Measurements from ENCODE around the gene ARL15. TPM values are rescaled to one million over a fixed set of nuclear protein-coding genes. Genes with fewer than 3 reads are reported as not detected.

Gene ARL15
- total RNA-seq, 1 experiment from 2014 or later: 13.0 TPM

DNA sequence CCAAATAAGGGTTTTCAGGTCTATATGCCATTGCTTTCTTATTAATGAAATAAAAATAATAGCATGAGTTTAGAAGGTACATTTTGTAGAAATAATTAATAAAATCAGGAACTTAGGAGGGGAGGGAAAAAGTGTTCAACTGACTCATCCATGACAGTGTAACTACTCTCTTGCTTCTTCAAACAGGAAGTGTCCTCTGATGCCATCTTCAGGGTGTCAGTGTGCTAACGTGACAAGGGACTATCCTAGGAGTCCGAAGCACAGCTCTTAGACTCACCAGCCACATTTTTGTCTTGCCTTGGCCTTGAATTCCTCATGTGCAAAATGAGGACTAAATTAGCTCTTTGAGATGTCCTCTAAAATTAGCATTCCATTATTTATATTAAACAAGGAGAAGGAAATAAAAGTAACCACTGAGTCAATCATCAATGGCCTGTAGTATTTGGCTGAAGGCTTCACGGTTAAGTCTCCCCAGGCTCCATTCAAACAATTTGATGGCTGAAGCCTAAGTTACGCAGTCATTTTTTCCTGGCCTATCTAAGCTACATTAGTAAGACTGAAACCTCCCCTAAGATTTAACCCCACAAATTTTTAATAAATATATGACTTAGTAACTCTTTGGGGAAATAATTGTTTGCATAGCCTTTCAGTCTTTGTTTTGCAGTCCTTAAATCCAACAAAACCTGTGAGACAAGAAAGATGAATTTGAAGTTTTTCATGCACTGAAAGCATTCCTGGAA is 151.1 kb downstream of the ARL15 start:
- H3K27ac ChIP-seq (ENCODE audit: insufficient read length, low read depth, low read length): no peak overlapping the region
- no peaks in the 10 kb centered on the region for H3K9me3 ChIP-seq (ENCODE audit: control insufficient read depth, low read depth, low read length)
- WGBS (ENCODE audit: extremely low coverage, insufficient read length, low lambda C conversion rate): no CpG with 5 or more reads among the region's 4 CpGs
- H3K14ac ChIP-seq (ENCODE audit: insufficient read depth, low read length): no peak overlapping the region
- H3K4me1 Mint-ChIP-seq: peaks cover 2% of the 10 kb centered on the region in 2 experiments; a peak in 2 of 4 replicates
- H3K4me2 ChIP-seq (ENCODE audit: insufficient read depth, insufficient read length, low read length): no peak overlapping the region
- no peak overlapping the region for H2BK120ac ChIP-seq (ENCODE audit: low read depth, low read length, poor library complexity, severe bottlenecking)
- no peak overlapping the region for H2BK5ac ChIP-seq (ENCODE audit: insufficient read length, low read length)
- no peak overlapping the region for H3K23ac ChIP-seq (ENCODE audit: insufficient read length, low read depth, low read length)
- H4K5ac ChIP-seq (ENCODE audit: insufficient read length, low read depth, low read length): no peak overlapping the region
- no peak overlapping the region for H3K18ac ChIP-seq (ENCODE audit: insufficient read length, low read depth, low read length)
- H3K56ac ChIP-seq (ENCODE audit: insufficient read length, low read depth, low read length): no peak overlapping the region
- H3K27me3 ChIP-seq (ENCODE audit: insufficient read depth, low read length): no peaks in the 10 kb centered on the region
- no peak for DNase-seq
- TF ChIP-seq, protein P1, sequence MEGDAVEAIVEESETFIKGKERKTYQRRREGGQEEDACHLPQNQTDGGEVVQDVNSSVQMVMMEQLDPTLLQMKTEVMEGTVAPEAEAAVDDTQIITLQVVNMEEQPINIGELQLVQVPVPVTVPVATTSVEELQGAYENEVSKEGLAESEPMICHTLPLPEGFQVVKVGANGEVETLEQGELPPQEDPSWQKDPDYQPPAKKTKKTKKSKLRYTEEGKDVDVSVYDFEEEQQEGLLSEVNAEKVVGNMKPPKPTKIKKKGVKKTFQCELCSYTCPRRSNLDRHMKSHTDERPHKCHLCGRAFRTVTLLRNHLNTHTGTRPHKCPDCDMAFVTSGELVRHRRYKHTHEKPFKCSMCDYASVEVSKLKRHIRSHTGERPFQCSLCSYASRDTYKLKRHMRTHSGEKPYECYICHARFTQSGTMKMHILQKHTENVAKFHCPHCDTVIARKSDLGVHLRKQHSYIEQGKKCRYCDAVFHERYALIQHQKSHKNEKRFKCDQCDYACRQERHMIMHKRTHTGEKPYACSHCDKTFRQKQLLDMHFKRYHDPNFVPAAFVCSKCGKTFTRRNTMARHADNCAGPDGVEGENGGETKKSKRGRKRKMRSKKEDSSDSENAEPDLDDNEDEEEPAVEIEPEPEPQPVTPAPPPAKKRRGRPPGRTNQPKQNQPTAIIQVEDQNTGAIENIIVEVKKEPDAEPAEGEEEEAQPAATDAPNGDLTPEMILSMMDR (conservative IDR thresholded peaks at IDR 0.05): peak; percentile 37; the same call in 2 of the 3 replicates
- H3K36me3 Mint-ChIP-seq (ENCODE audit: insufficient read depth in 1 of 3, low read depth in 3 of 3): no peaks in the 10 kb centered on the region
- no peaks in the 10 kb centered on the region for H3K27me3 Mint-ChIP-seq (ENCODE audit: low read depth)
- H2BK12ac ChIP-seq (ENCODE audit: insufficient read length, low read depth, low read length): no peak overlapping the region
- no peaks in the 10 kb centered on the region for H4K20me1 ChIP-seq (ENCODE audit: control insufficient read depth, insufficient read depth, insufficient read length)
- H2AK5ac ChIP-seq (ENCODE audit: insufficient read length, low read length): no peak overlapping the region
- no peak overlapping the region for H3K9ac ChIP-seq (ENCODE audit: extremely low read depth, insufficient read length, low read length)
- H2BK15ac ChIP-seq (ENCODE audit: low read depth, low read length): no peak overlapping the region
- no peak overlapping the region for H3K4ac ChIP-seq (ENCODE audit: low read depth, low read length)
- H3K9me3 Mint-ChIP-seq: no peaks in the 10 kb centered on the region
- no peak overlapping the region for H4K91ac ChIP-seq (ENCODE audit: insufficient read length, low read depth, low read length)
- H2AFZ ChIP-seq (ENCODE audit: low read length): no peak overlapping the region
- H3K27ac Mint-ChIP-seq: 0 out of 7 replicates have a peak overlapping the region, but pooled peaks of 1 of the 3 experiments have one; percentile 27
- H3T11ph ChIP-seq (ENCODE audit: low read length): no peak overlapping the region
- no peak overlapping the region for H4K8ac ChIP-seq (replicated peaks; ENCODE audit: insufficient read length, low read depth, low read length)
- no peak overlapping the region for H2BK20ac ChIP-seq (ENCODE audit: low read depth, low read length, poor library complexity, severe bottlenecking)
- H3K79me1 ChIP-seq (ENCODE audit: insufficient read depth, low read depth, low read length, poor library complexity, severe bottlenecking): no peaks in the 10 kb centered on the region
- no peaks in the 10 kb centered on the region for H3K79me2 ChIP-seq (ENCODE audit: insufficient read depth, low read length)
- H3K4me1 ChIP-seq (ENCODE audit: insufficient read depth, low read length): no peaks in the 10 kb centered on the region
- no peaks in the 10 kb centered on the region for H3K23me2 ChIP-seq (ENCODE audit: insufficient read length, low read depth, low read length, poor library complexity, severe bottlenecking)
- no peak overlapping the region for H3K4me3 Mint-ChIP-seq
